ENCODE measurements around the gene CCL17.
A peak's percentile ranks its signal among the peaks of the same experiment; 100 is the strongest.

The CCL17 gene

GRCh38 chr16:57447186-57447962, 42.8 kb downstream of the CCL17 start, which contains the start of the genes CIAPIN1 and COQ9 (continued):
- TF ChIP-seq ZXDB (tag by site-specific recombination; IDR thresholded peaks at IDR 0.05) = peak; percentile 90
- peak; percentile 83 for TF ChIP-seq SP3 (tag by site-specific recombination; IDR thresholded peaks at IDR 0.05)
- peak; percentile 56 for TF ChIP-seq ZNF518A (tag by site-specific recombination; conservative IDR thresholded peaks at IDR 0.05; ENCODE audit: low read depth)
- TF ChIP-seq ZNF311 (tag by site-specific recombination; IDR thresholded peaks at IDR 0.05; ENCODE audit: borderline replicate concordance) = no peak
- TF ChIP-seq ZNF391 (tag by site-specific recombination; IDR thresholded peaks at IDR 0.05; ENCODE audit: borderline replicate concordance, low read depth) = peak; percentile 28; the same call in 1 of the 2 replicates
- no peak for TF ChIP-seq ZNF350 (tag by site-specific recombination; IDR thresholded peaks at IDR 0.05)
- 0 out of 2 replicates have a peak, but pooled peaks have one; percentile 7 for TF ChIP-seq PRDM1 (tag by site-specific recombination; IDR thresholded peaks at IDR 0.05)
- TF ChIP-seq MYNN (tag by site-specific recombination; IDR thresholded peaks at IDR 0.05; ENCODE audit: borderline replicate concordance) = no peak
- no peak for TF ChIP-seq ZFP41 (tag by site-specific recombination; IDR thresholded peaks at IDR 0.05; ENCODE audit: borderline replicate concordance)
- TF ChIP-seq ZNF394 (tag by site-specific recombination; IDR thresholded peaks at IDR 0.05; ENCODE audit: borderline replicate concordance) = peak; percentile 81; the same call in 1 of the 2 replicates
- TF ChIP-seq ZNF202 (tag by site-specific recombination; IDR thresholded peaks at IDR 0.05; ENCODE audit: borderline replicate concordance) = no peak
- no peak for TF ChIP-seq ZNF830 (tag by site-specific recombination; IDR thresholded peaks at IDR 0.05; ENCODE audit: low read depth)
- peak; percentile 77; the same call in 1 of the 2 replicates for TF ChIP-seq ZNF561 (tag by site-specific recombination; IDR thresholded peaks at IDR 0.05; ENCODE audit: borderline replicate concordance)
- TF ChIP-seq TCF7L2 (IDR thresholded peaks at IDR 0.05; ENCODE audit: borderline replicate concordance, low read depth, low read length) = no peak
- peak; percentile 63; the same call in 1 of the 2 replicates for TF ChIP-seq ZNF629 (tag by site-specific recombination; IDR thresholded peaks at IDR 0.05)
- no peak; the same call in 1 of the 2 replicates for TF ChIP-seq HIC1 (tag by site-specific recombination; IDR thresholded peaks at IDR 0.05)
- no peak for TF ChIP-seq WT1 (tag by site-specific recombination; IDR thresholded peaks at IDR 0.05)
- TF ChIP-seq SALL2 (tag by site-specific recombination; IDR thresholded peaks at IDR 0.05; ENCODE audit: borderline replicate concordance) = no peak
- no peak for TF ChIP-seq ZNF645 (tag by site-specific recombination; IDR thresholded peaks at IDR 0.05)
- no peak for TF ChIP-seq ZBTB49 (tag by site-specific recombination; IDR thresholded peaks at IDR 0.05; ENCODE audit: low read depth)
- TF ChIP-seq ZNF302 (tag by site-specific recombination; IDR thresholded peaks at IDR 0.05; ENCODE audit: low read depth) = no peak
- no peak for TF ChIP-seq SCRT2 (tag by site-specific recombination; IDR thresholded peaks at IDR 0.05)
- peak; percentile 65; the same call in 1 of the 2 replicates for TF ChIP-seq PBX3 (CRISPR knock-in tag; IDR thresholded peaks at IDR 0.05)
- no peak for TF ChIP-seq PRDM6 (tag by site-specific recombination; IDR thresholded peaks at IDR 0.05)
